GM23338 (cell line): ENCODE data around the gene PAK1.

Experiments
- EZH2 ChIP-seq: fragments of 200-600 bp; sonication (generic); IDR thresholded peaks from one replicate; pipeline ENCODE4 v1.8.0; 2017; ENCODE audit warnings: antibody characterized with exemption, mild to moderate bottlenecking, low read depth; ENCODE audit not compliant: unreplicated experiment
- JUNB ChIP-seq: IDR thresholded peaks from one replicate; pipeline ENCODE4 v1.6.1; 2016; ENCODE audit warnings: antibody characterized with exemption; ENCODE audit not compliant: unreplicated experiment
- POLR2AphosphoS5 ChIP-seq: IDR thresholded peaks from 2 replicates; pipeline ENCODE4 v1.6.1; 2016; ENCODE audit warnings: antibody characterized with exemption, low read depth
- REST ChIP-seq: IDR thresholded peaks from one replicate; pipeline ENCODE4 v1.6.1; 2018; ENCODE audit warnings: antibody characterized with exemption; ENCODE audit not compliant: unreplicated experiment
- STAT1 ChIP-seq: IDR thresholded peaks from one replicate; pipeline ENCODE4 v1.6.1; 2016; ENCODE audit warnings: antibody characterized with exemption; ENCODE audit not compliant: unreplicated experiment
- TF ChIP-seq, protein P1 (sequence below), 2 experiments: fragments of 200-600 bp in 1 of 2; sonication (generic) in 1 of 2; conservative IDR thresholded peaks; 2 replicates each; pipeline versions ENCODE4 v1.5.1 to v1.6.1; 2016 to 2017; ENCODE audit warnings: antibody characterized with exemption in 2 of 2, low read depth in 2 of 2, mild to moderate bottlenecking in 2 of 2, moderate library complexity in 1 of 2

- TF ChIP-seq, protein P1, sequence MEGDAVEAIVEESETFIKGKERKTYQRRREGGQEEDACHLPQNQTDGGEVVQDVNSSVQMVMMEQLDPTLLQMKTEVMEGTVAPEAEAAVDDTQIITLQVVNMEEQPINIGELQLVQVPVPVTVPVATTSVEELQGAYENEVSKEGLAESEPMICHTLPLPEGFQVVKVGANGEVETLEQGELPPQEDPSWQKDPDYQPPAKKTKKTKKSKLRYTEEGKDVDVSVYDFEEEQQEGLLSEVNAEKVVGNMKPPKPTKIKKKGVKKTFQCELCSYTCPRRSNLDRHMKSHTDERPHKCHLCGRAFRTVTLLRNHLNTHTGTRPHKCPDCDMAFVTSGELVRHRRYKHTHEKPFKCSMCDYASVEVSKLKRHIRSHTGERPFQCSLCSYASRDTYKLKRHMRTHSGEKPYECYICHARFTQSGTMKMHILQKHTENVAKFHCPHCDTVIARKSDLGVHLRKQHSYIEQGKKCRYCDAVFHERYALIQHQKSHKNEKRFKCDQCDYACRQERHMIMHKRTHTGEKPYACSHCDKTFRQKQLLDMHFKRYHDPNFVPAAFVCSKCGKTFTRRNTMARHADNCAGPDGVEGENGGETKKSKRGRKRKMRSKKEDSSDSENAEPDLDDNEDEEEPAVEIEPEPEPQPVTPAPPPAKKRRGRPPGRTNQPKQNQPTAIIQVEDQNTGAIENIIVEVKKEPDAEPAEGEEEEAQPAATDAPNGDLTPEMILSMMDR (conservative IDR thresholded peaks at IDR 0.05; ENCODE audit: low read depth in 2 of 2): peak in 1 of 2 experiments; percentile 31; a peak in 2 of 4 replicates
- TF ChIP-seq EZH2 (no peak), POLR2AphosphoS5 (no peak), REST (no peak), STAT1 (no peak), JUNB (no peak)
These were observed 103.7 kb downstream of the PAK1 start for GRCh38 chr11:77370217-77370616.
